Fibroblast of mammary gland (primary cell): ENCODE measurements around the gene IKZF2.

Experiments used
- DNase-seq: peaks from one replicate; pipeline ENCODE4 v3.0.0-alpha.2; 2010; ENCODE audit warnings: low read depth
- H3K4me3 ChIP-seq: 2 replicates; pipeline ENCODE4 v1.5.1; 2011; ENCODE audit warnings: low read depth, mild to moderate bottlenecking, low read length, moderate library complexity; ENCODE audit not compliant: control insufficient read depth
- TF ChIP-seq, protein P1 (sequence below): conservative IDR thresholded peaks from 2 replicates; pipeline ENCODE4 v1.5.1; 2011; ENCODE audit warnings: low read depth, low read length, inconsistent platforms; ENCODE audit not compliant: control insufficient read depth, insufficient read depth

IKZF2 gene

DNA sequence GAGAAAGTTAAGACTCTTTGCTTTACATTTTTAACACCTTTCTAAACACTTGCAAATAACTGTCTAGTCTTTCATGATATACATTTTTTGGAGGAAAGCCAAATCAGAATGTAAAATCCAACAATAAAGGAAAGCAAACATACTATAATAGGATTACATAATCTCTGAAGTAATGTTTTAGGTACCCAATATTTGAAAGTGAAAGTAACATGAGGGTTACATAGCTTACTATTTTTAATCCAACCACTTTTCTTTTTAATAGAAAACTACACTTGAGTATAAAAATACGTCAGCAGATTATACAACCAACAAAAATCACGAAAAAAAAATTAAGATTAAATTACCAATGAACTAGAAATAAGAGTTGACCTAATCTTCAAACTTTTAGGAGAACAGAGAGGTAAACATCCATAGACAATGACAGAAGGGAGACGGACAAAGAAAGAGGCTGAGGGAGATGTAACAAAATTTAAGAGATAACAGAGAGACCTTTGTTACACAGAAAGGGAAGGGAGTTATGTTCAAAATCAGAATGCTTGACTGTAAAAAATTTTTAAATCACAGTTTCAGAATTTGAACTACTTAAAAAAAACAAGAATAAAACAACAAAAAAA, 150.0 kb downstream of the IKZF2 start:
- no peak overlapping the region for H3K4me3 ChIP-seq
- TF ChIP-seq, protein P1, sequence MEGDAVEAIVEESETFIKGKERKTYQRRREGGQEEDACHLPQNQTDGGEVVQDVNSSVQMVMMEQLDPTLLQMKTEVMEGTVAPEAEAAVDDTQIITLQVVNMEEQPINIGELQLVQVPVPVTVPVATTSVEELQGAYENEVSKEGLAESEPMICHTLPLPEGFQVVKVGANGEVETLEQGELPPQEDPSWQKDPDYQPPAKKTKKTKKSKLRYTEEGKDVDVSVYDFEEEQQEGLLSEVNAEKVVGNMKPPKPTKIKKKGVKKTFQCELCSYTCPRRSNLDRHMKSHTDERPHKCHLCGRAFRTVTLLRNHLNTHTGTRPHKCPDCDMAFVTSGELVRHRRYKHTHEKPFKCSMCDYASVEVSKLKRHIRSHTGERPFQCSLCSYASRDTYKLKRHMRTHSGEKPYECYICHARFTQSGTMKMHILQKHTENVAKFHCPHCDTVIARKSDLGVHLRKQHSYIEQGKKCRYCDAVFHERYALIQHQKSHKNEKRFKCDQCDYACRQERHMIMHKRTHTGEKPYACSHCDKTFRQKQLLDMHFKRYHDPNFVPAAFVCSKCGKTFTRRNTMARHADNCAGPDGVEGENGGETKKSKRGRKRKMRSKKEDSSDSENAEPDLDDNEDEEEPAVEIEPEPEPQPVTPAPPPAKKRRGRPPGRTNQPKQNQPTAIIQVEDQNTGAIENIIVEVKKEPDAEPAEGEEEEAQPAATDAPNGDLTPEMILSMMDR: no peak
- no peak for DNase-seq

GRCh38 chr2:212998626-212999359, 152.6 kb downstream of the IKZF2 start:
- no peak overlapping the region for H3K4me3 ChIP-seq
- TF ChIP-seq, protein P1: no peak
- DNase-seq: peak; percentile 54

DNA sequence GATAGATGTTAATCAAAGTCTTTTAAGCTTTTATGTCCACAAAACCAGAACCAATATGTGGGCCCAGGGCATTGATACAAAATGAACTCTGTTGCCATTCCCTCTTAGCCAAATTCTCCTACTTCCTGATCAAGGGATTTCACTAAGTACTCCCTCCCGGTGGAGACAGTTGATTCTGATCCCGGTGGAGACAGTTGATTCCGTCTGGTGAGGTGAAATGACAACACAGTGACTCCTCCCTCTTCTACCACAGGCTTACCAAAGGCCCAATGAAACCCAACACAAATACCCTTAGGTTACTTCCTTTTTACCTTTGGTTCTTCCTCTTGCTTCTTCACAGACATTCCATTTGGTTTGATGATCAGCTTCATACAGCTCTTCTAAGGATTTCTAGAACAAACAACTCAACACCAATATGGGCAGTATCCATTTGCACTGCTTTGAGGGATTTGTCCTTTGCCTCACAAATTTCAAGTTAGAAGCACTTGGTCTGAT, 153.8 kb downstream of the IKZF2 start:
- DNase-seq: no peak
- TF ChIP-seq, protein P1: no peak
- H3K4me3 ChIP-seq: no peak overlapping the region

- DNase-seq: peak; percentile 75
- no peak overlapping the region for H3K4me3 ChIP-seq
- TF ChIP-seq, protein P1: no peak
Measured at GRCh38 chr2:212995920-212996319, 155.5 kb downstream of the IKZF2 start.

GRCh38 chr2:212994976-212995375, 156.4 kb downstream of the IKZF2 start:
- TF ChIP-seq, protein P1: no peak
- DNase-seq: peak; percentile 68
- H3K4me3 ChIP-seq: no peak overlapping the region

DNA sequence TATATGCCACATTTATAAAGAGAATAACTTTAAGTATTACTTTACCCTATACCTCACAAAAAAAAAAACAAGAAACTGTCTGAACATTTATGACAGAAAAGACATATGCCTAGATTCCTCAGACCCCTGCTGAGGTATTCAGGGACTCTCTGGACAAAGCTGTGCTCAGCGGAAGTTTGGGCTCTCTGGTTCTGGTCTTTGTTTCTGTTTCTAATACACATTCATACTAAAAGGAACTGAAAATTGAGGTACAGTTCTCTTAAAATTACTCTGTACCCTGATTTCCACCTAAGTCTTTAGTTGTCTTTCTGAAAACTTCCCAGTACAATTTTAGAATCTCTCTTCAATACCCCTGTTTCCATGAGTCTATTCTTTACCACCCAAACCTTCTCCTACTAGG, 160.3 kb downstream of the IKZF2 start:
- no peak for DNase-seq
- TF ChIP-seq, protein P1: no peak
- H3K4me3 ChIP-seq: no peak overlapping the region
